ENCODE measurements around the gene TRANK1.
"Not testable (repeated sequence)": the region's sequence is repeated elsewhere in the genome, so short reads cannot be mapped to it uniquely, and the experiment has no call there.

Gene TRANK1

DNA sequence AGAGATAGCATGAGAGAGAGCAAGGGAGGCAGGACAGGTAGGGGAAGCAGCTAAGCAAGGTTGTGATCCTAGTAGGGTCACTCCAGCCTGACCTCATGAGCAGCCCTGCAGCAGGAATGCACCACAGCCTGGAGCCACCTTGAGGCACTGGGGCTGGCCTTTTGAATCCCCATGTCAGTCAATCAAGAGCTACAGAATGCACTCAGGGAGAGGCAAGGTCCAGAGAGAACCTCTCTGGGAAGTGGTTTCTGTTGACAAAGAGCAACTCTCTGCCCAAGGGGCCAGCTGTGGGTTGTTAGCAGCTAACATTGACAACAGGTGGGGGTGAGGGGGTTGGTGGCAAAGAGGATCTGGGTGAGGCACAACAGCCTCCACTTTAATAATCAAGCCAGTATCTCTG lies 54.6 kb downstream of the TRANK1 start:
- no peak overlapping the region for H3K27ac ChIP-seq
- H3K4me2 ChIP-seq: no peak overlapping the region
- H3K27me3 ChIP-seq (ENCODE audit: insufficient read depth, low read depth): no peaks in the 10 kb centered on the region
- TF ChIP-seq, protein P1, sequence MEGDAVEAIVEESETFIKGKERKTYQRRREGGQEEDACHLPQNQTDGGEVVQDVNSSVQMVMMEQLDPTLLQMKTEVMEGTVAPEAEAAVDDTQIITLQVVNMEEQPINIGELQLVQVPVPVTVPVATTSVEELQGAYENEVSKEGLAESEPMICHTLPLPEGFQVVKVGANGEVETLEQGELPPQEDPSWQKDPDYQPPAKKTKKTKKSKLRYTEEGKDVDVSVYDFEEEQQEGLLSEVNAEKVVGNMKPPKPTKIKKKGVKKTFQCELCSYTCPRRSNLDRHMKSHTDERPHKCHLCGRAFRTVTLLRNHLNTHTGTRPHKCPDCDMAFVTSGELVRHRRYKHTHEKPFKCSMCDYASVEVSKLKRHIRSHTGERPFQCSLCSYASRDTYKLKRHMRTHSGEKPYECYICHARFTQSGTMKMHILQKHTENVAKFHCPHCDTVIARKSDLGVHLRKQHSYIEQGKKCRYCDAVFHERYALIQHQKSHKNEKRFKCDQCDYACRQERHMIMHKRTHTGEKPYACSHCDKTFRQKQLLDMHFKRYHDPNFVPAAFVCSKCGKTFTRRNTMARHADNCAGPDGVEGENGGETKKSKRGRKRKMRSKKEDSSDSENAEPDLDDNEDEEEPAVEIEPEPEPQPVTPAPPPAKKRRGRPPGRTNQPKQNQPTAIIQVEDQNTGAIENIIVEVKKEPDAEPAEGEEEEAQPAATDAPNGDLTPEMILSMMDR (conservative IDR thresholded peaks at IDR 0.05; ENCODE audit: low read depth, low read length): no peak
- no peaks in the 10 kb centered on the region for H3K79me2 ChIP-seq (ENCODE audit: insufficient read depth, low read depth)
- no peak overlapping the region for H3K9ac ChIP-seq
- H4K20me1 ChIP-seq (ENCODE audit: insufficient read depth): no peaks in the 10 kb centered on the region
- no peaks in the 10 kb centered on the region for H3K4me1 ChIP-seq (ENCODE audit: low read depth, poor library complexity, severe bottlenecking)
- H2AFZ ChIP-seq (ENCODE audit: low read depth): no peak overlapping the region
- H3K36me3 ChIP-seq (ENCODE audit: insufficient read depth): no peaks in the 10 kb centered on the region
- no peak overlapping the region for H3K4me3 ChIP-seq (IDR thresholded peaks at IDR 0.05; ENCODE audit: insufficient read depth, low read depth, low read length)

GRCh38 chr3:36881735-36882134 lies 63.1 kb downstream of the TRANK1 start:
- Histone ChIP-seq H3K4me2 (no peak overlapping the region), H3K79me2 (ENCODE audit: insufficient read depth, low read depth) (no peaks in the 10 kb centered on the region), H3K27me3 (ENCODE audit: insufficient read depth, low read depth) (no peaks in the 10 kb centered on the region), H3K4me1 (ENCODE audit: low read depth, poor library complexity, severe bottlenecking) (peaks cover 13% of the 10 kb centered on the region), H3K4me3 (IDR thresholded peaks at IDR 0.05; ENCODE audit: insufficient read depth, low read depth, low read length) (no peak overlapping the region), H2AFZ (ENCODE audit: low read depth) (no peak overlapping the region), H4K20me1 (ENCODE audit: insufficient read depth) (no peaks in the 10 kb centered on the region), H3K9ac (no peak overlapping the region), H3K36me3 (ENCODE audit: insufficient read depth) (no peaks in the 10 kb centered on the region), H3K27ac (no peak overlapping the region)
- TF ChIP-seq, protein P1 (conservative IDR thresholded peaks at IDR 0.05; ENCODE audit: low read depth, low read length): no peak

DNA sequence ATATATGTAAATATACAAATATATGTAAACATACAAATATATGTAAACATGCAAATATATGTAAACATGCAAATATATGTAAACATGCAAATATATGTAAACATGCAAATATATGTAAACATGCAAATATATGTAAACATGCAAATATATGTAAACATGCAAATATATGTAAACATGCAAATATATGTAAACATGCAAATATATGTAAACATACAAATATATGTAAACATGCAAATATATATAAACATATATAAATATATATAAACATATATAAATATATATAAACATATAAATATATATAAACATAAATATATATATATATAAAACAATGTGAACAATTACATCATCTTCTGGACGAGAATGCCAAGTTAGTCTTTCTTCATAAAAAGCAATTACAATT lies 65.0 kb downstream of the TRANK1 start:
- not testable (repeated sequence) for H3K9ac ChIP-seq; H3K4me3 ChIP-seq (IDR thresholded peaks at IDR 0.05; ENCODE audit: insufficient read depth, low read depth, low read length); H2AFZ ChIP-seq (ENCODE audit: low read depth); H3K79me2 ChIP-seq (ENCODE audit: insufficient read depth, low read depth); H3K4me2 ChIP-seq; H4K20me1 ChIP-seq (ENCODE audit: insufficient read depth); H3K36me3 ChIP-seq (ENCODE audit: insufficient read depth); H3K27me3 ChIP-seq (ENCODE audit: insufficient read depth, low read depth); H3K27ac ChIP-seq
- peaks cover 32% of the 10 kb centered on the region for H3K4me1 ChIP-seq (ENCODE audit: low read depth, poor library complexity, severe bottlenecking)

GRCh38 chr3:36877930-36878685 lies 66.7 kb downstream of the TRANK1 start:
- H3K4me3 ChIP-seq (IDR thresholded peaks at IDR 0.05; ENCODE audit: insufficient read depth, low read depth, low read length): no peak overlapping the region
- H3K4me1 ChIP-seq (ENCODE audit: low read depth, poor library complexity, severe bottlenecking): peaks cover 32% of the 10 kb centered on the region
- H3K9ac ChIP-seq: no peak overlapping the region
- no peaks in the 10 kb centered on the region for H4K20me1 ChIP-seq (ENCODE audit: insufficient read depth)
- no peak overlapping the region for H3K27ac ChIP-seq
- H3K4me2 ChIP-seq: no peak overlapping the region
- no peaks in the 10 kb centered on the region for H3K27me3 ChIP-seq (ENCODE audit: insufficient read depth, low read depth)
- H2AFZ ChIP-seq (ENCODE audit: low read depth): no peak overlapping the region
- TF ChIP-seq, protein P1 (conservative IDR thresholded peaks at IDR 0.05; ENCODE audit: low read depth, low read length): no peak
- H3K36me3 ChIP-seq (ENCODE audit: insufficient read depth): no peaks in the 10 kb centered on the region
- no peaks in the 10 kb centered on the region for H3K79me2 ChIP-seq (ENCODE audit: insufficient read depth, low read depth)

Data from KMS-11 (cell line).